HepG2 (cell line): Measurements from ENCODE around the gene CCNH. TPM values are rescaled to one million over a fixed set of nuclear protein-coding genes. Genes with fewer than 3 reads are reported as not detected.

Experiments used
- ATAC-seq: fragments of 200-7000 bp; cut with Tn5 transposase; 3 replicates; pipeline ENCODE4 v1.9.1; 2020; ENCODE audit warnings: mild to moderate bottlenecking, moderate library complexity
- BruUV-seq: library from RNA; stranded (reverse); fragments of 400-500 nt; replicated peaks from 2 replicates; lab custom pipeline; 2021; lab: Mats Ljungman, UMichigan
- CTCF ChIA-PET: fragments of 300-600 bp; formaldehyde crosslinking; extraction: SDS; loops from one replicate; lab custom pipeline; 2021; ENCODE audit warnings: low total read pairs, inconsistent platforms, low intra/inter-chr PET ratio; lab: Yijun Ruan, JAX
- POLR2A ChIA-PET: fragments of 350-600 bp; sonication (Branson Sonifier 250); formaldehyde crosslinking; loops from one replicate; lab custom pipeline; 2020; ENCODE audit warnings: antibody characterized with exemption, inconsistent platforms; lab: Yijun Ruan, JAX
- DNase-seq: peaks from one replicate; pipeline ENCODE4 v3.0.0-alpha.2; 2015; ENCODE audit warnings: low spot score
- FAIRE-seq: peaks from 3 replicates; lab custom pipeline; 2011; peaks lifted over from hg19 to GRCh38; lab: Jason Lieb, UNC
- H2AFZ ChIP-seq: one replicate; pipeline ENCODE4 v1.6.1; 2011; ENCODE audit warnings: low read length, inconsistent platforms
- H3K27ac ChIP-seq: fragments of 300-600 bp; 3 replicates; pipeline ENCODE4 v1.8.0; 2011; ENCODE audit warnings: mixed run types, mild to moderate bottlenecking, mixed read lengths, low read length, inconsistent platforms; ENCODE audit not compliant: insufficient read depth; ENCODE audit errors: extremely low read length
- H3K27me3 ChIP-seq, 2 experiments: fragments of 200-600 bp in 1 of 2; 2 replicates in 1 of 2; 3 replicates in 1 of 2; pipeline versions ENCODE4 v1.6.0 to v1.8.0; 2011; ENCODE audit warnings: low read length in 2 of 2, mild to moderate bottlenecking in 2 of 2, moderate library complexity in 2 of 2, inconsistent platforms in 1 of 2; ENCODE audit not compliant: insufficient read depth in 2 of 2, control insufficient read depth in 1 of 2
- H3K36me3 ChIP-seq, 2 experiments: fragments of 200-600 bp in 1 of 2; replicated peaks in 1 of 2; 2 replicates in 1 of 2; 3 replicates in 1 of 2; pipeline versions ENCODE4 v1.5.1 to v1.8.0; 2011; ENCODE audit warnings: low read length in 2 of 2, inconsistent platforms in 1 of 2; ENCODE audit not compliant: insufficient read depth in 2 of 2, control insufficient read depth in 1 of 2
- H3K4me1 ChIP-seq: 2 replicates; pipeline ENCODE4 v1.5.1; 2012; ENCODE audit warnings: low read length, inconsistent platforms; ENCODE audit not compliant: insufficient read depth
- H3K4me2 ChIP-seq: 2 replicates; pipeline ENCODE4 v1.6.0; 2011; ENCODE audit warnings: low read depth, low read length, inconsistent platforms
- H3K4me3 ChIP-seq, 3 experiments: fragments of 200-600 bp in 1 of 3; sonication (generic), shearing (Covaris generic) in 1 of 3; replicated peaks in 1 of 3; 2 replicates each; pipeline ENCODE4 v1.5.1; 2011 to 2016; ENCODE audit warnings: low read length in 3 of 3, inconsistent platforms in 2 of 3, low read depth in 2 of 3, mild to moderate bottlenecking in 2 of 3, control low read depth in 1 of 3, mixed read lengths in 1 of 3; ENCODE audit not compliant: insufficient read depth in 1 of 3
- H3K79me2 ChIP-seq: one replicate; pipeline ENCODE4 v1.6.1; 2011; ENCODE audit warnings: low read length, inconsistent platforms; ENCODE audit not compliant: insufficient read depth
- H3K9ac ChIP-seq: 2 replicates; pipeline ENCODE4 v1.6.0; 2011; ENCODE audit warnings: mild to moderate bottlenecking, low read depth, low read length, inconsistent platforms; ENCODE audit not compliant: insufficient read depth
- H3K9me3 ChIP-seq: 2 replicates; pipeline ENCODE4 v1.5.1; 2012; ENCODE audit warnings: mild to moderate bottlenecking, low read length
- H4K20me1 ChIP-seq: 2 replicates; pipeline ENCODE4 v1.6.0; 2011; ENCODE audit warnings: inconsistent platforms, mild to moderate bottlenecking, low read length, moderate library complexity; ENCODE audit not compliant: insufficient read depth
- AHR ChIP-seq: IDR thresholded peaks from 2 replicates; pipeline ENCODE4 v1.6.1; 2018; ENCODE audit warnings: missing genetic modification reagents, missing compliant biosample characterization
- CCDC6 ChIP-seq: sonication (generic); formaldehyde crosslinking; IDR thresholded peaks from 2 replicates; pipeline ENCODE4 v1.8.1; 2022; ENCODE audit warnings: mild to moderate bottlenecking, missing genetic modification reagents, moderate library complexity
- GFI1 ChIP-seq: sonication (generic); formaldehyde crosslinking; IDR thresholded peaks from 2 replicates; pipeline ENCODE4 v1.5.0; 2020; ENCODE audit warnings: missing genetic modification reagents, mild to moderate bottlenecking, borderline replicate concordance
- GLI4 ChIP-seq: sonication (generic); formaldehyde crosslinking; IDR thresholded peaks from 2 replicates; pipeline ENCODE4 v1.5.1; 2020; ENCODE audit warnings: missing genetic modification reagents, mild to moderate bottlenecking, moderate library complexity, borderline replicate concordance
- HCFC1 ChIP-seq: fragments of 150-350 bp; IDR thresholded peaks from 2 replicates; pipeline ENCODE4 v1.6.1; 2014; ENCODE audit warnings: low read depth, low read length
- HDAC1 ChIP-seq: sonication (generic); formaldehyde crosslinking; IDR thresholded peaks from 2 replicates; pipeline ENCODE4 v1.5.1; 2020; ENCODE audit warnings: mild to moderate bottlenecking, missing genetic modification reagents
- MAFG ChIP-seq: sonication (generic); formaldehyde crosslinking; IDR thresholded peaks from 2 replicates; pipeline ENCODE4 v1.5.1; 2020; ENCODE audit warnings: mild to moderate bottlenecking, missing genetic modification reagents
- NAIF1 ChIP-seq: sonication (generic); formaldehyde crosslinking; IDR thresholded peaks from 2 replicates; pipeline ENCODE4 v1.5.0; 2020; ENCODE audit warnings: mild to moderate bottlenecking, missing genetic modification reagents, borderline replicate concordance
- PITX1 ChIP-seq: sonication (generic); formaldehyde crosslinking; IDR thresholded peaks from 2 replicates; pipeline ENCODE4 v1.5.1; 2020; ENCODE audit warnings: mild to moderate bottlenecking, missing genetic modification reagents
- TBL1XR1 ChIP-seq: fragments of 150-350 bp; IDR thresholded peaks from 2 replicates; pipeline ENCODE4 v1.6.1; 2014; ENCODE audit warnings: borderline replicate concordance, low read length; ENCODE audit not compliant: partially characterized antibody
- ZFP62 ChIP-seq: sonication (generic); formaldehyde crosslinking; IDR thresholded peaks from 2 replicates; pipeline ENCODE4 v1.4.0; 2020; ENCODE audit warnings: missing genetic modification reagents
- ZNF33B ChIP-seq: sonication (generic); formaldehyde crosslinking; IDR thresholded peaks from 2 replicates; pipeline ENCODE4 v1.5.1; 2020; ENCODE audit warnings: mild to moderate bottlenecking, missing genetic modification reagents
- ZNF549 ChIP-seq: sonication (generic); formaldehyde crosslinking; IDR thresholded peaks from 2 replicates; pipeline ENCODE4 v1.5.0; 2020; ENCODE audit warnings: missing genetic modification reagents
- ZNF788 ChIP-seq: sonication (generic); formaldehyde crosslinking; IDR thresholded peaks from 2 replicates; pipeline ENCODE4 v1.5.0; 2020; ENCODE audit warnings: mild to moderate bottlenecking, missing genetic modification reagents, borderline replicate concordance
- WGBS: methylation state at CpG from one replicate; pipeline ENCODE4 v1.1.6; 2017; ENCODE audit warnings: low lambda C conversion rate; 5-methylcytosine and 5-hydroxymethylcytosine counted together
- in situ Hi-C: cut with HindIII; loops from 2 replicates; pipeline ENCODE4 v1.10.0; 2017; ENCODE audit warnings: low pct_unique_long_range_greater_than_20kb; ENCODE audit not compliant: extremely low pct_ligation_motif_present
- intact Hi-C: fragments of 100-400 bp; cut with micrococcal nuclease; formaldehyde crosslinking; loops from one replicate; pipeline ENCODE4 v1.10.0; 2022; ENCODE audit not compliant: unreplicated experiment
- polyA plus RNA-seq, 8 experiments: library from polyadenylated mRNA; depleted of rRNA in 3 of 8; stranded (reverse) in 7 of 8; unstranded in 1 of 8; fragments of >200 nt; fragmentation: Illumina TruSeq in 4 of 8; extraction: Trizol in 4 of 8; gene quantifications; 2 replicates each; pipeline versions ENCODE4 v1.2.1 to v1.2.3, GENCODE V29; 2011 to 2016; ENCODE audit warnings: low read depth in 4 of 8, missing spikeins in 1 of 8, mixed read lengths in 1 of 8; ENCODE audit not compliant: insufficient read depth in 1 of 8
- total RNA-seq, 5 experiments: library from RNA; depleted of rRNA; stranded (reverse); fragments of >200 nt; fragmentation: Illumina TruSeq; extraction: Trizol; gene quantifications; 2 replicates each; pipeline ENCODE4 v1.2.3, GENCODE V29; 2016; ENCODE audit warnings: low read depth in 1 of 5
- TF ChIP-seq, protein P1 (sequence below): sonication (generic); formaldehyde crosslinking; IDR thresholded peaks from 2 replicates; pipeline ENCODE4 v1.8.1; 2022; ENCODE audit warnings: low read depth, mild to moderate bottlenecking, missing genetic modification reagents
- TF ChIP-seq, protein P2 (sequence below): sonication (generic); formaldehyde crosslinking; conservative IDR thresholded peaks from 2 replicates; pipeline ENCODE4 v1.8.0; 2022; ENCODE audit warnings: missing genetic modification reagents
- TF ChIP-seq, protein P3 (sequence below): IDR thresholded peaks from 2 replicates; pipeline ENCODE4 v1.6.1; 2016; ENCODE audit warnings: missing biosample characterization, missing genetic modification reagents, low read depth

The CCNH gene
- total and polyA plus RNA-seq, 2 of the 13 experiments (the other 11 are each of a cell fraction or from before 2014, with no cell fraction given) = 42.5 to 94.3 TPM

DNA sequence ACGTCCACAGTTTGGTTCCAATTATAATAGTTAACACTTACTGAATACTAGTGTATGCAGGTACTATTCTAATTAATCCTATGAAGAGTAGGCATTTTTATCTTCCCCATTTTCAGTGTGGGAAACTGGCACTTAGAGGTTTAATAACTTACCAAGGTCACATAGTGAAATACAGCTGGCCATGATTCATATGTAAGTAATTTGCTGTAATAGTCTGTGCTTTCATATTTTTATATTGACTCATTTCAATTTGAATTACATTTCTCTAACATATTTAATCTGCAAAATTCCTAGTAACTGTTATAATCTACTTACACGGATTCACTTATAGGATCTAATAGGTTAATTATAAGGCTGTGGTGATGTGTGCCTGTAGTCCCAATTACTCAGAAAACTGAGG is 19.4 kb downstream of the CCNH start (continued):
- TF ChIP-seq MAFG (CRISPR knock-in tag) = no peak
- no peak for TF ChIP-seq ZFP62
- TF ChIP-seq PITX1 (CRISPR knock-in tag) = no peak
- TF ChIP-seq CCDC6 = no peak
- no peak for TF ChIP-seq NAIF1 (CRISPR knock-in tag)
- no peak for TF ChIP-seq HDAC1 (CRISPR knock-in tag)

DNA sequence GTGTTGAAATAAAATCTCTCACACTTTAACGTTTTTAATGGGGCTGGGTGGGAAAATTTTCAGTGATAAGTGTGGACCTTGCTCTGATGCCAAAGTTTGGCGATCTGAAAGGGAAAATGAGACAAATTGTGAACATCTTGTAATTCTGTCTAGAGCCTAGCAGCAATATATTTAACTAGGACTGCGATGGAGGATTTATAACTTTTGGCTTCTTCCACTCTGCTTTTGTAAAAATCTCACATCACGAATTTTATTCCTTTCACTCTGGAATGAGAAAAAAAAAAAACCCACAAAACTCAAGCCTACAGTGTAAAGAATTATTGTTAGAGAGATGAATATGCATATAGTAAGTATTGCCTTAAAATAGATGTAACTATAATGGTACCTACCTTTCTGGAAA is 19.9 kb downstream of the CCNH start:
- Histone ChIP-seq H3K27ac (no peak overlapping the region), H3K9me3 (no peaks in the 10 kb centered on the region), H3K36me3 (peaks cover 18 to 65% of the 10 kb centered on the region in 2 experiments), H3K4me2 (no peak overlapping the region), H3K79me2 (no peaks in the 10 kb centered on the region), H3K4me3 (no peak overlapping the region), H3K27me3 (no peaks in the 10 kb centered on the region), H4K20me1 (0 out of 2 replicates have a peak, but pooled peaks cover 3% of the 10 kb centered on the region), H3K9ac (no peak overlapping the region), H3K4me1 (peaks cover 4% of the 10 kb centered on the region; the same call in 1 of the 2 replicates), H2AFZ (no peak overlapping the region)
- intact Hi-C loops = no loop called here
- in situ Hi-C loops = no loop called here
- POLR2A ChIA-PET = no interaction called here
- DNase-seq (no peak), FAIRE-seq (no peak), ATAC-seq (no peak)
- BruUV-seq = no TSS peak
- 90% methylated on average over 4 of the region's 4 CpGs for WGBS
- CTCF ChIA-PET = no interaction called here
- TF ChIP-seq GFI1 (no peak), ZNF33B (CRISPR knock-in tag) (no peak), ZNF788 (CRISPR knock-in tag) (no peak), ZNF549 (CRISPR knock-in tag) (no peak), TBL1XR1 (no peak), HCFC1 (no peak), AHR (CRISPR knock-in tag) (no peak), GLI4 (no peak)
- TF ChIP-seq, protein P1, sequence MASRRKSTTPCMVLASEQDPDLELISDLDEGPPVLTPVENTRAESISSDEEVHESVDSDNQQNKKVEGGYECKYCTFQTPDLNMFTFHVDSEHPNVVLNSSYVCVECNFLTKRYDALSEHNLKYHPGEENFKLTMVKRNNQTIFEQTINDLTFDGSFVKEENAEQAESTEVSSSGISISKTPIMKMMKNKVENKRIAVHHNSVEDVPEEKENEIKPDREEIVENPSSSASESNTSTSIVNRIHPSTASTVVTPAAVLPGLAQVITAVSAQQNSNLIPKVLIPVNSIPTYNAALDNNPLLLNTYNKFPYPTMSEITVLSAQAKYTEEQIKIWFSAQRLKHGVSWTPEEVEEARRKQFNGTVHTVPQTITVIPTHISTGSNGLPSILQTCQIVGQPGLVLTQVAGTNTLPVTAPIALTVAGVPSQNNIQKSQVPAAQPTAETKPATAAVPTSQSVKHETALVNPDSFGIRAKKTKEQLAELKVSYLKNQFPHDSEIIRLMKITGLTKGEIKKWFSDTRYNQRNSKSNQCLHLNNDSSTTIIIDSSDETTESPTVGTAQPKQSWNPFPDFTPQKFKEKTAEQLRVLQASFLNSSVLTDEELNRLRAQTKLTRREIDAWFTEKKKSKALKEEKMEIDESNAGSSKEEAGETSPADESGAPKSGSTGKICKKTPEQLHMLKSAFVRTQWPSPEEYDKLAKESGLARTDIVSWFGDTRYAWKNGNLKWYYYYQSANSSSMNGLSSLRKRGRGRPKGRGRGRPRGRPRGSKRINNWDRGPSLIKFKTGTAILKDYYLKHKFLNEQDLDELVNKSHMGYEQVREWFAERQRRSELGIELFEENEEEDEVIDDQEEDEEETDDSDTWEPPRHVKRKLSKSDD (CRISPR knock-in tag) = no peak
- TF ChIP-seq, protein P2, sequence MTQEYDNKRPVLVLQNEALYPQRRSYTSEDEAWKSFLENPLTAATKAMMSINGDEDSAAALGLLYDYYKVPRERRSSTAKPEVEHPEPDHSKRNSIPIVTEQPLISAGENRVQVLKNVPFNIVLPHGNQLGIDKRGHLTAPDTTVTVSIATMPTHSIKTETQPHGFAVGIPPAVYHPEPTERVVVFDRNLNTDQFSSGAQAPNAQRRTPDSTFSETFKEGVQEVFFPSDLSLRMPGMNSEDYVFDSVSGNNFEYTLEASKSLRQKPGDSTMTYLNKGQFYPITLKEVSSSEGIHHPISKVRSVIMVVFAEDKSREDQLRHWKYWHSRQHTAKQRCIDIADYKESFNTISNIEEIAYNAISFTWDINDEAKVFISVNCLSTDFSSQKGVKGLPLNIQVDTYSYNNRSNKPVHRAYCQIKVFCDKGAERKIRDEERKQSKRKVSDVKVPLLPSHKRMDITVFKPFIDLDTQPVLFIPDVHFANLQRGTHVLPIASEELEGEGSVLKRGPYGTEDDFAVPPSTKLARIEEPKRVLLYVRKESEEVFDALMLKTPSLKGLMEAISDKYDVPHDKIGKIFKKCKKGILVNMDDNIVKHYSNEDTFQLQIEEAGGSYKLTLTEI (CRISPR knock-in tag) = no peak
- TF ChIP-seq, protein P3, sequence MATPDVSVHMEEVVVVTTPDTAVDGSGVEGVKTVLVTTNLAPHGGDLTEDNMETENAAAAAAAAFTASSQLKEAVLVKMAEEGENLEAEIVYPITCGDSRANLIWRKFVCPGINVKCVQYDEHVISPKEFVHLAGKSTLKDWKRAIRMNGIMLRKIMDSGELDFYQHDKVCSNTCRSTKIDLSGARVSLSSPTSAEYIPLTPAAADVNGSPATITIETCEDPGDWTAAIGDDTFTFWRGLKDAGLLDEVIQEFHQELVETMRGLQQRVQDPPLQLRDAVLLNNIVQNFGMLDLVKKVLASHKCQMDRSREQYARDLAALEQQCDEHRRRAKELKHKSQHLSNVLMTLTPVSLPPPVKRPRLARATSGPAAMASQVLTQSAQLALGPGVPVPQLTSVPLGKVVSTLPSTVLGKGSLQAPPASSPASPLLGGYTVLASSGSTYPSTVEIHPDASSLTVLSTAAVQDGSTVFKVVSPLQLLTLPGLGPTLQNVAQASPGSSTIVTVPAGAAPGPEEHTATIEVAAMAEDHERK (CRISPR knock-in tag) = no peak
